ENCODE results near the gene HYAL1.

The HYAL1 gene

GRCh38 chr3:50256978-50257890 is 46.1 kb downstream of the HYAL1 start:
- peak in 1 of 2 experiments; percentile 13 for DNase-seq

GRCh38 chr3:50255251-50255615 is 48.1 kb downstream of the HYAL1 start:
- no peak for DNase-seq

DNA sequence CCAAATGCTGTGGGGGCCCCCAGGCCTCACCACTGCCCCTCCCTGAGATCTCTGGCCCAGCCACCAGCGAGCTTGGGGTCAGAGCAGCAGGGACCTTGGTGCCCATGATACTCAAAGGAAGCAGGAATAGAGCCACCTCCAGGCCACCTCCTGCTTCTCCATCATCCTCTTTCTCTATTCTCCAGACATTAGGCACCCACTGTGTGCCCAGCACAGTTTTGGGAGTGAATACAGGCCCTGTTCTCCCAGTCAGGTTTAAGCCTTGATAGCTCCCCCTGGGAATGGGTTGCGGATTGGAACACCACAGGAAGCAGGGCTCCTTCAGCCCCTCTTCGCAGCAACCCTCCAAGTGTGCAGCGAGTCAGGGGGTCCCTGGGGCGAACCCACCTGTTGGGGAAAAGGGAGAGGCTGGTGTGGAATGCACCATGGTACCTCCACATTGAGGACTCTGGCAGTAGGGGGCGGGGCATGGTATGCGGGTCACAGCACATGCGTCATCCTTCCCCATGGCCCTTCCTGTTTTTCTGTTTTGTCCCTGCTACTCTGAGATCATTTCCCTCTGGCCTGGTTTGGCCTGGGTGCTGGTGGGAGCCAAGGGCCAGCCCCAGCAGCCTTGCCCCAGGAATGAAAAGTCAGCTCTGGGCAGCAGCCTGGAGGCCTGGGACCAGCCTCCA is 48.7 kb downstream of the HYAL1 start:
- peak; percentile 14 to 16 for DNase-seq

GRCh38 chr3:50251220-50251619 is 52.2 kb downstream of the HYAL1 start:
- no peak for DNase-seq

DNA sequence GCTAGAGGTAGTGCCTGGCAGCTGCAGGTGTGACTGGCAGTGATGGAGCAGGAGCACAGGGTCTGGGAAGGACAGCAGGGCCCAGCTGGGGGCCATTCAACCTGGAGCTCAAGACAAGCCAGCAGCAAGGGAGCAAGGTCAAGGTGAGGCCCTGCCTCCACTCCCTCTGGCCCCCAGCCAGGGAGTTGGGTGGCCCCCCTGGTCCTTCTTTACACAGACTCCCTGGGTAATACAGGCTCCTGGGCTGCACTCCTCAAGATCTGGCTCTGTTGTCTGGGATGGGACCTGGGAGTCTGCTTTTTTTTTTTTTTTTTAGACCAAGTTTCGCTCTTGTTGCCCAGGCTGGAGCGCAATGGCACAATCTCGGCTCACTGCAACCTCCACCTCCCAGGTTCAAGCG is 52.9 kb downstream of the HYAL1 start:
- no peak for DNase-seq
